Activated naive CD4-positive, alpha-beta T cell treated with anti-CD3 and anti-CD28 coated beads, Interleukin-2, amount 50 U/mL, for 72 hours (primary cell): ENCODE results near the gene LRRN4. TPM values are rescaled to one million over a fixed set of nuclear protein-coding genes. Genes with fewer than 3 reads are reported as not detected.
"Not testable (repeated sequence)": the region's sequence is repeated elsewhere in the genome, so short reads cannot be mapped to it uniquely, and the experiment has no call there.

Experiments
- ATAC-seq, 2 donors: fragments of 150-1000 bp; cut with Tn5 transposase; 2 replicates each; pipeline ENCODE4 v1.10.0; 2021; ENCODE audit warnings: mild to moderate bottlenecking in 2 of 2, moderate library complexity in 2 of 2
- DNase-seq, 2 donors: peaks; one replicate each; pipeline ENCODE4 v3.0.0; 2021 to 2022; ENCODE audit warnings: low spot score in 2 of 2
- H3K27ac Mint-ChIP-seq, 2 donors: one replicate each; pipeline ENCODE4 v1.8.0; 2022; ENCODE audit warnings: mild to moderate bottlenecking in 2 of 2, mixed read lengths in 2 of 2
- H3K36me3 Mint-ChIP-seq, 2 donors: one replicate each; pipeline ENCODE4 v1.8.0; 2022; ENCODE audit warnings: mixed read lengths in 2 of 2
- H3K9me3 Mint-ChIP-seq, 2 donors: one replicate each; pipeline ENCODE4 v1.8.0; 2022; ENCODE audit warnings: mixed read lengths in 2 of 2
- total RNA-seq, 2 donors: library from RNA; stranded (reverse); gene quantifications; one replicate each; pipeline ENCODE4 v1.2.3, GENCODE V29; 2022

The LRRN4 gene
- total RNA-seq, 2 donors from 2014 or later = not detected

DNA sequence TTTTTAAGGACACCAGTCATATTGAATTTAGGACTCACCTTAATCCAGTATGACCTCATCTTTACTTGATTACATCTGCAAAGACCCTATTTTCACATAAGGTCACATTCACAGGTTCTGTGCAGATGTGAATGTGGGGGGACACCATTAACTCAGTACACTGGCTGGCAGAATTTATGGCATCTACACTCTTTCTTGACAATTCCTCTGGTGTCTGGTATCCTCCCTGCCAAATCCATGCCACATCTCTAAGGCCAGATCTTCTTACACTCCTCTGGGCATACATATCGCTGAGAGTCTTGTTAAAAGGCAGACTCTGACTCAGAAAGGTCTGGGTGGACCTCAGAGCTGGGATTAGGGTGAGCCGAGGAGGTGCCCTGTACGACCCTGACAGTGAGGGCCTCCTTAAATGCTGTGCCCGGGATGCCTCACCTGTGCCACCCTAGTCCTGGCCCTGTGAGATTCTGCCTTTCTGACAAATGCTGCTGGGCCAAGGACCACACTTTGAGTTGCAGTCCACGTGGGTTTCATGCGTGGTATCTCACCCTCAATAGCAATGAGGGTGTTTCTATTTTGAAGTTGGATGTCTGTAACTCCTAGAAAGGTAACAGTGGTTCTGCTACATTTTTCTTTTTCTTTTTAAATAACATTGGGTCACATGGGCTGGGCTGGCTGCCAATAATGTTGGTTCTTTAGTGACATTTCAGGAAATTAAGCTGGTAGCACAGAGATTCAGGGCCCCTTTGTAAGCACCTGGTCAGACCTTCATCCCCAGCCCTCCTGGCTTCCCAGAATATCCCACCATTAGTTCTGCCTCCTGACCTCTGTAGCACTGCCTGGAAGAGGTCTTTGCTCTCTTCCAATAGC lies 17.2 kb upstream of the LRRN4 start:
- Mint-ChIP-seq H3K36me3 (no peaks in the 10 kb centered on the region), H3K9me3 (no peaks in the 10 kb centered on the region), H3K27ac (no peak overlapping the region)
- DNase-seq (no peak), ATAC-seq (no peak)

DNA sequence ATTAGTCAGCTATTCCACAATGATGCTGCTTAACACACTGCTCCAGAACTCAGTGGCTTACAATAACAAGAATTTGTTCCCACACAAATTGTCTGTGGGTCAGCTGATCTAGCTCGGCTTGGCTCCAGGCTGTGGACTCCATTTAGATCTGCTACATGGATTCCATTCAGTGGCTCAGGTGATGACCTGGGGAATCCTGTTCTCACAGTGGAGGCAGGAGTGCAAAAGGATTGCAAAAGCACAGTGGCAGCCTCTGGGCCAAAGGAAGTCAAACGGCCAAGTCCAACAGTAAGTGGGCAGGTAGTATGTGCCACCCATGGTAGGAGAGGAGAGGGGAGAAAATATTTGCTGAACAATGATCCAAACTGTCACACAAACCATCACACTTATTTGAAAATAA lies 15.8 kb upstream of the LRRN4 start:
- ATAC-seq = no peak
- Mint-ChIP-seq H3K36me3 (no peaks in the 10 kb centered on the region), H3K9me3 (no peaks in the 10 kb centered on the region), H3K27ac (no peak overlapping the region)
- DNase-seq = no peak

DNA sequence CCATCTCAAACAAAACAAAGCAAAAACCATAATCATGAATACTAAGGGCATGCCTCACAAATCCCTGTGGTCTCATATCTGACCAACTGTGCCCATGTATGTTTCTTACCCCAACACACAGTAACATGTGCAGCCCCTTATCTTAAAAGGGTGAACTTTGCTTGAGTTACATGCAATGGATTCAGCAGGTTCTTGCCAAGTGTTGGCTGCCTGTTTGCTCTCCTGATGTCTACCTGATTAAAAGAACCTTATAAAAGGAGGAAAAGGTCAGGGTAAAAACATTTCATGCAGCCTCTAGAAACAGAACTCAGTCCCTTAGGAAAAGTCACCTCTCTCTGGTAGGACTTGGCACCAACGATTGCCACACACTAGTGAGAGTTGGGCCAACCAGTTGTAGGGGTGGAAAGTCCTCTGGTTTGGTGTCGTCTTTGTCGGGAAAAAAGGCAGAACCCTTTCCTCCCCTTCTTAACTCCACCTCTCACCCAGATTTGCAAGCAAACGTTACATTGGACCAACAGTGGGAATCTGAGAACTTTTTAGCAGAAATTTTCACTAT lies 14.0 kb upstream of the LRRN4 start:
- Mint-ChIP-seq H3K27ac (no peak overlapping the region), H3K9me3 (no peaks in the 10 kb centered on the region), H3K36me3 (no peaks in the 10 kb centered on the region)
- no peak for DNase-seq
- no peak for ATAC-seq

DNA sequence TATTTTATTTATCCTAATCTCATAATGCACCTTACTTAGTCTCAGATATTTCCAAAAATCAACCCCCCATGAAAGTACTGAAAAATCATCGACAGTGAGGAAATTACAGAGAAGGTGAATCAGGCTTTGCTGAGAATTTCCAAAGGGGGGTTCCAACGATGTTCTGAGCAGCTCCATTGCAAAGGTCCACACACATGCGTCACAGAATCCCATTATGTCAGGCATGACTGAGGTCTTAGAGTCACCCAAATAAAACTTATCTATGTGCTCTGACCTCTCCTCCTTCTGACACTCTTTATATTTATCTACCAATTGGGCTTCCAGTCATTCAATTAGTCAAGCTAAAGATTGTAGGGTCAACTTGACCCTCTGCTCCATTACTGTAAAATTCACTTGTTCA lies 12.7 kb upstream of the LRRN4 start:
- no peak for DNase-seq
- H3K36me3 Mint-ChIP-seq = no peaks in the 10 kb centered on the region
- H3K9me3 Mint-ChIP-seq = no peaks in the 10 kb centered on the region
- no peak overlapping the region for H3K27ac Mint-ChIP-seq
- no peak for ATAC-seq

DNA sequence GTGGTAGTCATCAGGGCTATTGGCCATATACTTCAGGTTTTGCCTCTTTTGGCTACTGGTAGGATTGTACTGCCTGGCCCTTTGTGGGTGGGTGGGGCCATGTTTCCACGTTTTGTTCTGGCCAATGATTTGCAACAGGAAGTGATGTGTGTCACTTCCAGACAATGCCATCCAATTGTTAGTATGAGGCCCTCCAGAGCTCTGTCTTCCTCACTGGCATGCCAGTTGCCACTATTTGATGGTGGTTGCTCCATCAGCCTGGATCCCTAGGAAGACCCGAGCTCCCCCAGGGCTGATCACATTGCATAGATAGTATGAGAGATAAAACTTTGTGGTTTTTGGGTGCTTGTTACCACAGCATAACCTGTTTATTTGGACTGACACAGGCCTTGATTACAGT lies 7.7 kb upstream of the LRRN4 start:
- ATAC-seq (no peak), DNase-seq (no peak)
- Mint-ChIP-seq H3K27ac (no peak overlapping the region), H3K9me3 (no peaks in the 10 kb centered on the region), H3K36me3 (no peaks in the 10 kb centered on the region)

DNA sequence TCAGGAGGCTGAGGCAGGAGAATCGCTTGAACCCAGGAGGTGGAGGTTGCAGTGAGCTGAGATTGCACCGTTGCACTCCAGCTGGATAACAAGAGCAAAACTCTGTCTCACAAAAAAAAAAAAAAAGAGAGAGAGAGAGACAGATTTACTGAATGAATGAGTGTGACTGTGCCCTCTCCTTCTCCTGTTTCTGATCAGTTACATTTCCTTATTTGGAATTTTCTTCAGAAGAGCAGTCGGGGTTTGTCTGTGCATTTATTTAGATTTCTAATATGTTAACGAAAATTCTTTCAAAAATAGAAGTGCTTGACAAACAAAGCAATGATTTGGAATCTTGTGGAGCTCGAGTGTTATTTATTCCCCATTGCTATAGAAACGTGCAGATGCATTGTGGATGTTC lies 6.4 kb upstream of the LRRN4 start:
- H3K9me3 Mint-ChIP-seq = no peaks in the 10 kb centered on the region
- DNase-seq = no peak
- no peak overlapping the region for H3K27ac Mint-ChIP-seq
- no peak for ATAC-seq
- no peaks in the 10 kb centered on the region for H3K36me3 Mint-ChIP-seq

DNA sequence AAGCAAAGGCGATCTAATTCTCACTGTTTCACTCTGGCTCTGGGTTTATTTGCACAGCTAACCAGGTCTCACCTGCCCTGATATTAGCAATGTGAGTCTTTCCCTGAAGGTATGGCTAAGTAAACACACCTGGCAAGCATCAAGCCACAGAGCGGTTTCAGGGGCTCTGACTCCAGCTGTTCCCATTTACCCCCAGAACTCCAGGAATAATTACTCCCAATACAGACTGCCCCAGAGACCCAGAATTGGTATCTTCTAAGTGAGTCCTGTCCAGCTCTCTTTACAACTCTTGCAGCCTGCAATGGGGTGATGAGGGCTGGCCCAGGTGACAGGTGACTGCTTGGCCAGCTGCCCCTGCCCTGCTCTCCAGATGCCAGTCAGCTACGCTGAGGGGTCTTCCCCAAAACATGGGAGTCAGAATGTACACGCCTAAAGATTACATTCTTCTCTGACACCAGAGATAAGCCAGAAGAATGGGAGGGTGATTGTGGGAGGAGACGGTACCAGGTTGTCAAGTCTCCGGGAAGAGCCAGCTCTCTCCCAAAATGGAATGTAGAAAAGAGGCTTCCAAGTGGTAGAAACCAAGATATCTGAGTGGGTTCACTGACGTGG lies 4.9 kb upstream of the LRRN4 start:
- H3K9me3 Mint-ChIP-seq = no peaks in the 10 kb centered on the region
- no peak overlapping the region for H3K27ac Mint-ChIP-seq
- H3K36me3 Mint-ChIP-seq = no peaks in the 10 kb centered on the region
- DNase-seq (no peak), ATAC-seq (no peak)

DNA sequence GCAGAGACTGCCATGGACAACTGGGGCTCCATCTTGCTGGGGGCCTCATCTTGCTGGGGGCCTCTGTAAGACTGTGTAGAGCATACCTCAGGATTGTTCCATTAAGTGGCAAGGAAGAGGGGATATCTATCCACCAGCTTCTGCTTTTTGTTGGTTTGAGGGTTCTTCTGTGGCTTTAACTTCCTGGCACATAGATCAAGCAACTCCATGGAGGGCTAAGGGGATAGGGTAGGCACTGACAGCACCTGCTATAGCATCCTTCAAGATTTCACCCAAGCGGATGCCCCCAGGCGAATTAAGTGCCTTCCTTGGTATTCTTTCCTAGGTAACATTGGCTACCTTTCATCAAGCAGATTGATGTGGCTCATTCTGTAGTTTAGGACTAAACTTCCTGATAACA lies 3.8 kb upstream of the LRRN4 start:
- no peaks in the 10 kb centered on the region for H3K36me3 Mint-ChIP-seq
- DNase-seq (no peak), ATAC-seq (no peak)
- no peak overlapping the region for H3K27ac Mint-ChIP-seq
- H3K9me3 Mint-ChIP-seq = no peaks in the 10 kb centered on the region

DNA sequence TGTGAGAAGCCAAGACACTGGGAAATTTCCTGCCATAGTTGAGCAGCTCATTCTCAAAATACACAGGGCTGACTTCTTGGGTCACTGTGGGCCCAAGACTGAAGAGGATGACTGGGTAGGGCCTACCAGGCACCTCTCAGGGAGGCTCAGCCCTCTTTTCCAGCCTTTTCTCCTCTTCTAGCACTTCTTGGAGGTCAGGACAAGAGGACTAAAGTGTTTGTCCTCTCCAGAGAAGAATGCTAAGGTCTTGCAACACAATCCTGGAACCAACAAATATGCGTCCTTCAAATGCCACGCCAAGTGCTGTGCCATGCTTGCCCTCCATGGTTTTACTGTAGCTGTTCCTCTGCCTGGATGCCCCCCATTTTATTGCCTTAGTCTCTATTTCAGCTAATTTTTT lies 3.3 kb upstream of the LRRN4 start:
- H3K36me3 Mint-ChIP-seq = no peaks in the 10 kb centered on the region
- H3K27ac Mint-ChIP-seq = no peak overlapping the region

DNA sequence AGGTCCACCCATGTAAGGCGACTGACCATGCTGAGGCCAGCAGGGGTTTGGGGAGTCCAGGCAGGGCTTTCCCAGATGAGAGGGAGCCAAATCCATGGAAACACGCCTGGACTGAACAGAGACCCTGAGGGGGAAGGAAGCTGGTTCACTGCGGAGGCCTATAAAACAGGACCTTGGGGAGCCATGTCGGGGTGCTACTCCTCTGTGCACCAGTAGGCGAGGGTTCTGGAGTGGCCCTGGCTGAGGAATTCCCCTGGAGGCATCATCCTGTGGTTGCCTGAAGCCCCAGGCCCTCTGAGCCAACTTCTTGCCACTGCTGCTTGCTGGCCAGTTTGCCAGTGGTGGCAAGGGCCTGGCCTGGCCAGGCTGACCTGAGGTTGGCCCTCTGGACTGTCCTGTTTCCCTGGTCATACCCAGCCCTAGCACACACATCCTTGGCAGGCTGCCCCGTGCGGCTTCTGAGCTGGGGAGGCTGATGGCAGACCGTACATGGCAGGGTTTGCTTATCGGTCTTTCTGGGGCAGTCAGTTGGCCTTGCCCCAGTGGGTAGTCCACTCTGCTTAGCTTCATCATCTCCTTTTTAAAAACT lies 2.2 kb upstream of the LRRN4 start:
- Mint-ChIP-seq H3K36me3 (no peaks in the 10 kb centered on the region), H3K27ac (no peak overlapping the region), H3K9me3 (no peaks in the 10 kb centered on the region)
- ATAC-seq (no peak), DNase-seq (no peak)

More for the DNA sequence above, 3.3 kb upstream of the LRRN4 start:
- DNase-seq (no peak), ATAC-seq (no peak)
- H3K9me3 Mint-ChIP-seq = no peaks in the 10 kb centered on the region

DNA sequence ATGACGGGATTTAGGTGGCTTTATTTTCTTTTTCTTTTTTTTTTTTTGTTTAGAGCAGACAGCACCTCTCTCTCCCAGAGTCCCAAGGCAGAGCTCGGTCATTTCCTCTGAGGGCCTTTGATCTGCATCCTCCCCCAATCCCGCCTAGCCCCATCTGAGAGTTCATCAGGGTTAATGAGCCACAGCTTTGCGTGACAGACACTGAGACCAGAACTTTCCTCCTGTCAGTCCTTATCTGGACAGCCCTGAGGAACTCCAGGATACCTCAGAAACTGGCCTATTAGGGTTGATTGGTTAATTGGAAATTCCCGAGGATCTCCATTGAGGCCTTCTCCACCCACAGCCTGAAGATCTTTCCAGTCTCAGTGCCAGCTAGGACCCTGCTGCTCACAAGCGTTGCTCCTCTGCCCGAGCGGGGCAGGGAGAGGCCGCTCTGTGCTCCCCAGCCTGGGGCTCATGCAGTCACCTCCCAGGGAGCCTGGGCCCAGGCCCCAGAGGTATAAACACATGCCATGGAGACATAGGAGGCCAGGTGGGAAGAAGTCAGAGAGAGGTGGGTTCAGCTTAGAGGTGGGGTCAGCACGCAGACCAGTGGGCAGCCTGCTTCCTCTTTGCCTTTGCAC lies 1.4 kb upstream of the LRRN4 start:
- H3K36me3 Mint-ChIP-seq = no peaks in the 10 kb centered on the region

DNA sequence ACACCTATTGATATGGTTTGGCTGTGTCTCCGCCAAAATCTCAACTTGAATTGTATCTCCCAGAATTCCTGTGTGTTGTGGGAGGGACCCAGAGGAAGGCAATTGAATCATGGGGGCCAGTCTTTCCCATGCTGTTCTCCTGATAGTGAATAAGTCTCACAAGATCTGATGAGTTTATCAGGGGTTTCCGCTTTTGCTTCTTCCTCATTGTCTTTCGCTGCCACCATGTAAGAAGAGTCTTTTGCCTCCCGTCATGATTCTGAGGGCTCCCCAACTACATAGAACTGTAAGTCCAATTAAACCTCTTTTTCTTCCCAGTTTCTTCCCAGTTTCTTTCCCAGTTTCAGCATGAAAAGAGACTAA lies 810 bp upstream of the LRRN4 start:
- not testable (repeated sequence) for H3K36me3 Mint-ChIP-seq, H3K27ac Mint-ChIP-seq, H3K9me3 Mint-ChIP-seq, DNase-seq, ATAC-seq

More for the DNA sequence above, 1.4 kb upstream of the LRRN4 start:
- no peaks in the 10 kb centered on the region for H3K9me3 Mint-ChIP-seq
- DNase-seq (no peak), ATAC-seq (no peak)
- no peak overlapping the region for H3K27ac Mint-ChIP-seq

DNA sequence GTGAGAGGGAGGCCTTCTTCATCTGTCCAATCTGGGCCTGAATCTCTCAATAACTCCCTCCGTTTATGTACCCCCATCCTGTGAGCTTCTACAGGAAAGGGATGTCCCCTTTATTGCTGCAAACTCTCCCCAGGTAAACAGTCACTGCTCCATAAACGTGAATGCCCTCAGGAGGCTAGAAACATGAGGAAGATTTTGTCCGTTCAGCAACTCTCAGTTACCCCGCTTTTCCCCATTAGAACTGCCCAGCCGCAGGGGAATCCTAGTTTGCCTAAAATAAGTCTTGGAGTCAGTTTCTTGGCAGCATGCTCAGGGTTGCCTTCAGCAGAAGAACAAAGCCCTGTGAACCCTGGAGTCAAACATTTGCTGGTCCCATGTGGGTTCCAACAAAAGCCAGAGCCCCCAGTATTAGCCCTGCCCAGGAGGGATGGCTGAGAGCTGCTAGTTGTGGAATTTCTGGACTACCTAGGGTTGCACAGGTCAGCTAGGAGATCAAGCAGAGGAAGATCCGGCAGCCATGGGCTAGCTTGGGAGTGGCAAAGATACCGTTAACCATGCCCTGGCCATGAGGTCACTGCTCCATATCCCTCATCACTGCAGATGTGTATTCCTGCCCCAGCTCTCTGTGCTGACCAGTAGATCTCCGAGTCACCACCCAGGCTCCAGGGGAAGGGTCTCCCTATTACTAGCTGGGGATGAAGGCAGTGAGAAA lies 640 bp downstream of the LRRN4 start:
- no peak for DNase-seq
- Mint-ChIP-seq H3K36me3 (no peaks in the 10 kb centered on the region), H3K9me3 (no peaks in the 10 kb centered on the region), H3K27ac (no peak overlapping the region)
- no peak for ATAC-seq

DNA sequence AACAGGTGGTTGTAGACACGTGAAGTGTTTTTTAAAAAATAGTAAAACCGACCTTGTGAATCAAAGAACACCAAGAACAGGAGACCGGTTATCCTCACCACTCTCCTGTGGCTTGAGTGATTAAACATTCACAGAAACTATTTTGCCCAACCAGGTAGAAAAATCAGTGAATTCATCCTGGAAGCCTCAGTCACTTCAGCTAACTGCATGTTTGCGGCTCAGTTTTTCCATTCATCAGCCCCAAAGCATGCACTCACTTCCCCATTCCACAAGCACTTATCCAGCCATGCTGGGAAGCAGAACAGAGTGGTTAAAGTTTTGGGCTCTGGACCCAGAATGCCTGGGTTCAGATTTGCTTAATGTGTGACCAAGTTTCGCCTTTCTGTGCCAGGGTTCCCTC lies 2.4 kb downstream of the LRRN4 start:
- no peak for DNase-seq
- no peaks in the 10 kb centered on the region for H3K36me3 Mint-ChIP-seq
- no peaks in the 10 kb centered on the region for H3K9me3 Mint-ChIP-seq
- ATAC-seq = no peak
- no peak overlapping the region for H3K27ac Mint-ChIP-seq

DNA sequence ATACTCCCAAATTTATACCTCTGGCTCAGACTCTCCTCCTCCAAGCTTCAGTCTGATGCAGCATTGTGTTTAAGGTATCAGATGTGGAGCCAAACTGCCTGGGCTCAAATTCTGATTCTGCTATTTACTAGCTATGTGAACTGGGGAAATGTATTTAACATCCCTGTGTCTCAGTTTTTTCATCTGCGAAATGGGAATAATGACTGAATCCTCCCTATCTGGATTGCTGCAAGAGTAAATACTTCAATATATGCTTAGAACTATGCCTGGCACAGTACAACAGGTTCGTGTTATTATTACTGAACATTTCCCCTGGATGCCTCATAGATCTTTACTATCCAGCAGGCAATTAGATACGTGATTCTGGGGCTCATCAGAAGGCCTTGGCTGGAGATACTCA lies 5.5 kb downstream of the LRRN4 start:
- Mint-ChIP-seq H3K27ac (no peak overlapping the region), H3K36me3 (no peaks in the 10 kb centered on the region), H3K9me3 (no peaks in the 10 kb centered on the region)
- ATAC-seq = no peak
- DNase-seq = no peak

DNA sequence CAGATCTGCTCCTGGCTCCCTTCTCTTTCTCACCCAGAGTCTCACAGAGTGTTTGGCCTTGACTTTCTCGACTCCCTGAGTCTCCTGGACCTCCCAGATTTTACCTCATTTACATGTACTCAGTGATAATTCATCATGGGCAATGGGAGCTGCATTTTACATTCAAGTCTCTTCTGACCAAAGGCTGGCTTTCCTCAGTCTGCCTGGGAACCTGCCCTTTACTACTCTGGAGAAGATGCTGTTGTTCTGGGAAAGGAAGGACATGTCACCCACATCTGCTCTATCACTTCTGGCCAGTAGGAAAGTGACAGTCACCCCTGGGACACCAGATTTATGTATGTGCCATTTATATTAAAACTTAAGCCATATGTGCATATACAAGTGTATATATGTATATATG lies 7.4 kb downstream of the LRRN4 start:
- peaks cover 0 to 8% of the 10 kb centered on the region in 2 donors for H3K36me3 Mint-ChIP-seq
- no peaks in the 10 kb centered on the region for H3K9me3 Mint-ChIP-seq
- ATAC-seq (no peak), DNase-seq (no peak)
- H3K27ac Mint-ChIP-seq = no peak overlapping the region

DNA sequence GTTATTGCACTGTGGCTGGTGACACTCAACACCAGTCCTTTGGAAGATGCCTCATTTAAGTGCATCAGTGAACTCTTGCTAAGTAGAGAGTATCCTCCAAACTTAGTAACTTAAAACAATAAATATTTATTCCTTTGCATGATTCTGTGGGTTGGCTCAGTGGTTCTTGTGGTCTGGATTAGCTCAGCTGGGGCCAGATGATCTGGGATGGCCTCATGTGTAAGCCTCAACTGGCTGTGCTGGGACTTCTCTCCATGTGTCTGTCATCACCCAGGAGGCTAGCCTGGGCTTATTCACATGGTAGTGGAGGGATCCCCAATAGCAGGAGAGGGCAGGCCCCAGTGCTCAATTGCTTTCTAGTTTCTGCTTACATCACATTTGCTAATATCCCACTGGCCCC lies 8.3 kb downstream of the LRRN4 start:
- ATAC-seq (no peak), DNase-seq (no peak)
- Mint-ChIP-seq H3K9me3 (no peaks in the 10 kb centered on the region), H3K27ac (no peak overlapping the region), H3K36me3 (peaks cover 3 to 11% of the 10 kb centered on the region in 2 donors)
